HepG2 (cell line): ENCODE measurements around the gene TSPYL4. TPM values are rescaled to one million over a fixed set of nuclear protein-coding genes. Genes with fewer than 3 reads are reported as not detected.
A peak's percentile ranks its signal among the peaks of the same experiment; 100 is the strongest.

Source experiments
- AKAP8 ChIP-seq: sonication (generic); formaldehyde crosslinking; IDR thresholded peaks from 2 replicates; pipeline ENCODE4 v1.5.1; 2020; ENCODE audit warnings: mild to moderate bottlenecking, missing genetic modification reagents
- ATF1 ChIP-seq: IDR thresholded peaks from 2 replicates; pipeline ENCODE4 v1.6.1; 2016; ENCODE audit warnings: mild to moderate bottlenecking, control low read depth
- KAT2B ChIP-seq: fragments of 150-350 bp; IDR thresholded peaks from 2 replicates; pipeline ENCODE4 v1.6.1; 2014; ENCODE audit warnings: low read depth, low read length, borderline replicate concordance
- MAZ ChIP-seq, 2 experiments: sonication (generic) in 1 of 2; formaldehyde crosslinking in 1 of 2; IDR thresholded peaks; 2 replicates each; pipeline versions ENCODE4 v1.5.0 to v1.6.1; 2012 to 2020; ENCODE audit warnings: low read depth in 2 of 2, mild to moderate bottlenecking in 2 of 2, borderline replicate concordance in 1 of 2, improper control_type of control experiment in 1 of 2, low read length in 1 of 2, missing genetic modification reagents in 1 of 2, moderate library complexity in 1 of 2
- MEF2D ChIP-seq: sonication (generic); formaldehyde crosslinking; IDR thresholded peaks from 2 replicates; pipeline ENCODE4 v1.5.1; 2020; ENCODE audit warnings: mild to moderate bottlenecking, missing genetic modification reagents
- NR2C2 ChIP-seq: sonication (generic); formaldehyde crosslinking; IDR thresholded peaks from 2 replicates; pipeline ENCODE4 v1.4.0; 2020; ENCODE audit warnings: missing genetic modification reagents, mild to moderate bottlenecking, moderate library complexity, borderline replicate concordance
- PPARG ChIP-seq: conservative IDR thresholded peaks from 2 replicates; pipeline ENCODE4 v1.6.1; 2016; ENCODE audit warnings: missing biosample characterization, missing genetic modification reagents
- TP53 ChIP-seq: sonication (generic); formaldehyde crosslinking; conservative IDR thresholded peaks from 2 replicates; pipeline ENCODE4 v1.4.0; 2020; ENCODE audit warnings: missing genetic modification reagents
- ZBTB42 ChIP-seq: sonication (generic); formaldehyde crosslinking; IDR thresholded peaks from 2 replicates; pipeline ENCODE4 v1.5.0; 2020; ENCODE audit warnings: mild to moderate bottlenecking, missing genetic modification reagents
- ZFP90 ChIP-seq: sonication (generic); formaldehyde crosslinking; IDR thresholded peaks from 2 replicates; pipeline ENCODE4 v1.8.0; 2022; ENCODE audit warnings: missing genetic modification reagents, mild to moderate bottlenecking, inconsistent platforms, borderline replicate concordance
- ZNF614 ChIP-seq: IDR thresholded peaks from 2 replicates; pipeline ENCODE4 v1.6.1; 2018; ENCODE audit warnings: missing biosample characterization, missing genetic modification reagents, inconsistent platforms, borderline replicate concordance
- ZNF652 ChIP-seq: IDR thresholded peaks from 2 replicates; pipeline ENCODE4 v1.6.1; 2016; ENCODE audit warnings: low read depth, borderline replicate concordance
- ZNF678 ChIP-seq: sonication (generic); formaldehyde crosslinking; IDR thresholded peaks from 2 replicates; pipeline ENCODE4 v1.4.0; 2020; ENCODE audit warnings: mild to moderate bottlenecking, missing genetic modification reagents
- ZNF780A ChIP-seq: sonication (generic); formaldehyde crosslinking; IDR thresholded peaks from 2 replicates; pipeline ENCODE4 v1.8.0; 2022; ENCODE audit warnings: mild to moderate bottlenecking, missing genetic modification reagents, moderate library complexity
- ZNF883 ChIP-seq: sonication (generic); formaldehyde crosslinking; IDR thresholded peaks from 2 replicates; pipeline ENCODE4 v1.5.1; 2020; ENCODE audit warnings: mild to moderate bottlenecking, missing genetic modification reagents; ENCODE audit errors: not compliant biosample characterization
- ZSCAN22 ChIP-seq: sonication (generic); formaldehyde crosslinking; IDR thresholded peaks from 2 replicates; pipeline ENCODE4 v1.4.0; 2020; ENCODE audit warnings: mild to moderate bottlenecking, missing genetic modification reagents
- polyA plus RNA-seq, 8 experiments: library from polyadenylated mRNA; depleted of rRNA in 3 of 8; stranded (reverse) in 7 of 8; unstranded in 1 of 8; fragments of >200 nt; fragmentation: Illumina TruSeq in 4 of 8; extraction: Trizol in 4 of 8; gene quantifications; 2 replicates each; pipeline versions ENCODE4 v1.2.1 to v1.2.3, GENCODE V29; 2011 to 2016; ENCODE audit warnings: low read depth in 4 of 8, missing spikeins in 1 of 8, mixed read lengths in 1 of 8; ENCODE audit not compliant: insufficient read depth in 1 of 8
- total RNA-seq, 5 experiments: library from RNA; depleted of rRNA; stranded (reverse); fragments of >200 nt; fragmentation: Illumina TruSeq; extraction: Trizol; gene quantifications; 2 replicates each; pipeline ENCODE4 v1.2.3, GENCODE V29; 2016; ENCODE audit warnings: low read depth in 1 of 5
- TF ChIP-seq, protein P1 (sequence below): sonication (generic); formaldehyde crosslinking; conservative IDR thresholded peaks from 2 replicates; pipeline ENCODE4 v1.4.0; 2020; ENCODE audit warnings: missing genetic modification reagents
- TF ChIP-seq, protein P2 (sequence below): IDR thresholded peaks from 2 replicates; pipeline ENCODE4 v1.6.1; 2016
- TF ChIP-seq, protein P3 (sequence below): IDR thresholded peaks from 2 replicates; pipeline ENCODE4 v1.6.1; 2016; ENCODE audit warnings: low read depth, control low read depth
- TF ChIP-seq, protein P4 (sequence below): sonication (generic); formaldehyde crosslinking; IDR thresholded peaks from 2 replicates; pipeline ENCODE4 v1.5.0; 2020; ENCODE audit warnings: missing genetic modification reagents, mild to moderate bottlenecking, borderline replicate concordance
- TF ChIP-seq, protein P5 (sequence below): sonication (generic); formaldehyde crosslinking; IDR thresholded peaks from 2 replicates; pipeline ENCODE4 v1.5.0; 2020; ENCODE audit warnings: mild to moderate bottlenecking, missing genetic modification reagents

TSPYL4 gene
- total and polyA plus RNA-seq, 2 of the 13 experiments (the other 11 are each of a cell fraction or from before 2014, with no cell fraction given): 18.0 to 19.7 TPM

DNA sequence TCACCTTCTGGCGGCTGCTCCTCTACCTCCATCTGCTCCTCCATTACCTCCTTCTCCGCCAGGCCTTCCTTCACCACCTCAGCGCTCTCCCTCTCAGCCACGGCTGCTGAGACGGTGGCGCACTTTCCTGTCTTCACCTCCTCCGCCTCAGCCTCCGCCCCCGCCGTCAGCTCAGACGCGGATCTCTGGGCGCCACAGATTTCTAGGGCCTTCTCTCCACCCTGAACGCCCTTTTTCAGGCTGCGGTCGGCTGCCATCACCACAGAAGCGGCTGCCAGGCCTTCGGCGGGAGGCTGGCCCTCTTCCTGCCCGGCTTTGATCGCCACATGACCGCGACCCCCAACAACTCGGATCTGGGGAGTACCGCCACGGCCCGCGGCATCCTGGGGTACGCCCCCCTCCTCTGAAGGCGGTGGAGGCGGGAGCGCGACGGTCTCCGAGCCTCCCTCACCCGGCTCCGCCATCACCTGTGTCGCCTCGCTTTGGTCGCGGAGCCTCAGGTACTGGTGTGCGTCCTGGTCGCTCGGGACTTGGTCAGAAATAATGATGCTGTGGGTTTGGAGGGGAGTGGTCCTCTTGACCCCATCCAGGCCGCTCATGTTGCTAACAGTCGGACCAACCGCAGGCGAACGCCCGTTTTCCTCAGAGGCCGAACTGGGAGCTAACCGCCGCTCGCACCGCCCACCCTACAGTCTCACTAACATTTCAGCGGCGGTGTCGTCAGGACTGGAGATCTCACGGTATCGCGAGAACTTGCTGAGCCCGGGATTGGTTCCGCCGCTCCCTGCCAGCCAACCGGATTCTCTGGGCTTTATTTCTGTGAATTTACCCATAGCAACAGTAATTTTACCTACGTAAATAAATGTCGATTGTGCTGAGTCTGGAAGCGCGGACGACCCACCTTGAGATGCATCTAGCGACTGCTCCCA, 25.6 kb upstream of the TSPYL4 start, which contains the start of gene TSPYL1 (continued):
- TF ChIP-seq AKAP8 (CRISPR knock-in tag) (peak; percentile 69), TP53 (CRISPR knock-in tag) (0 out of 2 replicates have a peak, but pooled peaks have one; percentile 13), ZFP90 (peak; percentile 78), NR2C2 (CRISPR knock-in tag) (peak; percentile 51), MAZ (IDR thresholded peaks at IDR 0.05; ENCODE audit: borderline replicate concordance, low read depth, low read length) (no peak), MAZ (CRISPR knock-in tag; IDR thresholded peaks at IDR 0.05; ENCODE audit: low read depth) (peak; percentile 38; the same call in 1 of the 2 replicates), KAT2B (no peak), PPARG (CRISPR knock-in tag) (0 out of 2 replicates have a peak, but pooled peaks have one; percentile 8), ZBTB42 (CRISPR knock-in tag) (peak; percentile 96), ZNF652 (peak; percentile 3; the same call in 1 of the 2 replicates), ZNF678 (CRISPR knock-in tag) (peak; percentile 80), ZNF780A (CRISPR knock-in tag) (0 out of 2 replicates have a peak, but pooled peaks have one; percentile 24), MEF2D (CRISPR knock-in tag) (peak; percentile 74; the same call in 1 of the 2 replicates), ZNF614 (CRISPR knock-in tag) (0 out of 2 replicates have a peak, but pooled peaks have one; percentile 12), ZNF883 (CRISPR knock-in tag) (peak; percentile 82), ATF1 (peak; percentile 55; the same call in 1 of the 2 replicates), ZSCAN22 (CRISPR knock-in tag) (no peak)
- TF ChIP-seq, protein P1, sequence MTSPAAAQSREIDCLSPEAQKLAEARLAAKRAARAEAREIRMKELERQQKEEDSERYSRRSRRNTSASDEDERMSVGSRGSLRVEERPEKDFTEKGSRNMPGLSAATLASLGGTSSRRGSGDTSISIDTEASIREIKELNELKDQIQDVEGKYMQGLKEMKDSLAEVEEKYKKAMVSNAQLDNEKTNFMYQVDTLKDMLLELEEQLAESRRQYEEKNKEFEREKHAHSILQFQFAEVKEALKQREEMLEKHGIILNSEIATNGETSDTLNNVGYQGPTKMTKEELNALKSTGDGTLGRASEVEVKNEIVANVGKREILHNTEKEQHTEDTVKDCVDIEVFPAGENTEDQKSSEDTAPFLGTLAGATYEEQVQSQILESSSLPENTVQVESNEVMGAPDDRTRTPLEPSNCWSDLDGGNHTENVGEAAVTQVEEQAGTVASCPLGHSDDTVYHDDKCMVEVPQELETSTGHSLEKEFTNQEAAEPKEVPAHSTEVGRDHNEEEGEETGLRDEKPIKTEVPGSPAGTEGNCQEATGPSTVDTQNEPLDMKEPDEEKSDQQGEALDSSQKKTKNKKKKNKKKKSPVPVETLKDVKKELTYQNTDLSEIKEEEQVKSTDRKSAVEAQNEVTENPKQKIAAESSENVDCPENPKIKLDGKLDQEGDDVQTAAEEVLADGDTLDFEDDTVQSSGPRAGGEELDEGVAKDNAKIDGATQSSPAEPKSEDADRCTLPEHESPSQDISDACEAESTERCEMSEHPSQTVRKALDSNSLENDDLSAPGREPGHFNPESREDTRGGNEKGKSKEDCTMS (CRISPR knock-in tag): no peak
- TF ChIP-seq, protein P2, sequence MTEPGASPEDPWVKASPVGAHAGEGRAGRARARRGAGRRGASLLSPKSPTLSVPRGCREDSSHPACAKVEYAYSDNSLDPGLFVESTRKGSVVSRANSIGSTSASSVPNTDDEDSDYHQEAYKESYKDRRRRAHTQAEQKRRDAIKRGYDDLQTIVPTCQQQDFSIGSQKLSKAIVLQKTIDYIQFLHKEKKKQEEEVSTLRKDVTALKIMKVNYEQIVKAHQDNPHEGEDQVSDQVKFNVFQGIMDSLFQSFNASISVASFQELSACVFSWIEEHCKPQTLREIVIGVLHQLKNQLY (CRISPR knock-in tag): no peak
- TF ChIP-seq, protein P3, sequence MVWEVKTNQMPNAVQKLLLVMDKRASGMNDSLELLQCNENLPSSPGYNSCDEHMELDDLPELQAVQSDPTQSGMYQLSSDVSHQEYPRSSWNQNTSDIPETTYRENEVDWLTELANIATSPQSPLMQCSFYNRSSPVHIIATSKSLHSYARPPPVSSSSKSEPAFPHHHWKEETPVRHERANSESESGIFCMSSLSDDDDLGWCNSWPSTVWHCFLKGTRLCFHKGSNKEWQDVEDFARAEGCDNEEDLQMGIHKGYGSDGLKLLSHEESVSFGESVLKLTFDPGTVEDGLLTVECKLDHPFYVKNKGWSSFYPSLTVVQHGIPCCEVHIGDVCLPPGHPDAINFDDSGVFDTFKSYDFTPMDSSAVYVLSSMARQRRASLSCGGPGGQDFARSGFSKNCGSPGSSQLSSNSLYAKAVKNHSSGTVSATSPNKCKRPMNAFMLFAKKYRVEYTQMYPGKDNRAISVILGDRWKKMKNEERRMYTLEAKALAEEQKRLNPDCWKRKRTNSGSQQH (CRISPR knock-in tag): peak; percentile 93
- TF ChIP-seq, protein P4, sequence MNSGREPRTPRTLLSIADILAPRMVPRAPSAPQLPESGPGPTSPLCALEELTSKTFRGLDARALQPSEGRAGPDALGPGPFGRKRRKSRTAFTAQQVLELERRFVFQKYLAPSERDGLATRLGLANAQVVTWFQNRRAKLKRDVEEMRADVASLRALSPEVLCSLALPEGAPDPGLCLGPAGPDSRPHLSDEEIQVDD (CRISPR knock-in tag): no peak; the same call in 1 of the 2 replicates
- TF ChIP-seq, protein P5, sequence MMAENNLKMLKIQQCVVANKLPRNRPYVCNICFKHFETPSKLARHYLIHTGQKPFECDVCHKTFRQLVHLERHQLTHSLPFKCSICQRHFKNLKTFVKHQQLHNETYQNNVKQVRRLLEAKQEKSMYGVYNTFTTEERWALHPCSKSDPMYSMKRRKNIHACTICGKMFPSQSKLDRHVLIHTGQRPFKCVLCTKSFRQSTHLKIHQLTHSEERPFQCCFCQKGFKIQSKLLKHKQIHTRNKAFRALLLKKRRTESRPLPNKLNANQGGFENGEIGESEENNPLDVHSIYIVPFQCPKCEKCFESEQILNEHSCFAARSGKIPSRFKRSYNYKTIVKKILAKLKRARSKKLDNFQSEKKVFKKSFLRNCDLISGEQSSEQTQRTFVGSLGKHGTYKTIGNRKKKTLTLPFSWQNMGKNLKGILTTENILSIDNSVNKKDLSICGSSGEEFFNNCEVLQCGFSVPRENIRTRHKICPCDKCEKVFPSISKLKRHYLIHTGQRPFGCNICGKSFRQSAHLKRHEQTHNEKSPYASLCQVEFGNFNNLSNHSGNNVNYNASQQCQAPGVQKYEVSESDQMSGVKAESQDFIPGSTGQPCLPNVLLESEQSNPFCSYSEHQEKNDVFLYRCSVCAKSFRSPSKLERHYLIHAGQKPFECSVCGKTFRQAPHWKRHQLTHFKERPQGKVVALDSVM: peak; percentile 88
